Stimulated activated CD8-positive, alpha-beta memory T cell treated with anti-CD3 and anti-CD28 coated beads, Interleukin-4, amount 100 ng/mL, for 48 hours (primary cell): ENCODE measurements around the gene CAPRIN1.

Experiments
- DNase-seq: peaks from one replicate; pipeline ENCODE4 v3.0.0-alpha.2; 2020

CAPRIN1 gene

GRCh38 chr11:34146411-34146810 is 94.9 kb downstream of the CAPRIN1 start:
- no peak for DNase-seq

GRCh38 chr11:34146866-34147265 is 95.3 kb downstream of the CAPRIN1 start:
- no peak for DNase-seq

GRCh38 chr11:34147581-34147980 is 96.0 kb downstream of the CAPRIN1 start:
- DNase-seq = no peak

GRCh38 chr11:34148504-34149165 is 97.1 kb downstream of the CAPRIN1 start:
- DNase-seq = no peak

- no peak for DNase-seq
Observed at GRCh38 chr11:34149274-34149673, 97.7 kb downstream of the CAPRIN1 start.

- no peak for DNase-seq
Observed at GRCh38 chr11:34149786-34150185, 98.3 kb downstream of the CAPRIN1 start.

- DNase-seq = no peak
Observed at GRCh38 chr11:34150494-34151151, 99.1 kb downstream of the CAPRIN1 start.
